ENCODE data around the gene MPL. TPM values are rescaled to one million over a fixed set of nuclear protein-coding genes. Genes with fewer than 3 reads are reported as not detected.

Gene MPL
- total RNA-seq, 2 donors from 2014 or later: 0.39 TPM; not detected in 1

DNA sequence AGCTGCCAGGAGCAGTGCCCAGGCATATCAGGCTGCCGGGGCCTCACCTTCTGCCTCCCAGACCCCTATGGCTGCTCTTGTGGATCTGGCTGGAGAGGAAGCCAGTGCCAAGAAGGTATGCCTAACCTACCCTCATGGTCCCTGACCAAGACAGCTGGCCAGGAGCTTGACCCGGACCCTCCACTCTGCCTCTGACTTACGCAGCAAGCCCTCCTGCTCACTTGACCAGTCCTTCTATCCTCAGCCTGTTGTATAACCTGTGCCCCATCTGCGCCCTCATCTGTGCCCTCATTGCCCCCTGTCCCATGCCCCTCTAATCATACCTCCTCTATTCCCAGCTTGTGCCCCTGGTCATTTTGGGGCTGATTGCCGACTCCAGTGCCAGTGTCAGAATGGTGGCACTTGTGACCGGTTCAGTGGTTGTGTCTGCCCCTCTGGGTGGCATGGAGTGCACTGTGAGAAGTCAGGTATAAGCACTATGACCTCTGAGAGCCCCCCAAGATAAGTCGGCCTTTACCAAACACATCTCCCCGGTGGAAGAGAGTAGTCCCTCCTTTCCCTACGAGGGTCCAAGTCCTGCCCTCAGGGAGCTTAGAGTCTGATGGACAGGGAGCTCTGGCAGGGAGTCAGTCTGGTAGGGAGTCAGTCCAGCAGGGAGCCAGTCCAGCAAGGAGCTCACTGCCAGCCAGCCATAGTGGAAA, 30.0 kb upstream of the MPL start:
- TF ChIP-seq, protein P1, sequence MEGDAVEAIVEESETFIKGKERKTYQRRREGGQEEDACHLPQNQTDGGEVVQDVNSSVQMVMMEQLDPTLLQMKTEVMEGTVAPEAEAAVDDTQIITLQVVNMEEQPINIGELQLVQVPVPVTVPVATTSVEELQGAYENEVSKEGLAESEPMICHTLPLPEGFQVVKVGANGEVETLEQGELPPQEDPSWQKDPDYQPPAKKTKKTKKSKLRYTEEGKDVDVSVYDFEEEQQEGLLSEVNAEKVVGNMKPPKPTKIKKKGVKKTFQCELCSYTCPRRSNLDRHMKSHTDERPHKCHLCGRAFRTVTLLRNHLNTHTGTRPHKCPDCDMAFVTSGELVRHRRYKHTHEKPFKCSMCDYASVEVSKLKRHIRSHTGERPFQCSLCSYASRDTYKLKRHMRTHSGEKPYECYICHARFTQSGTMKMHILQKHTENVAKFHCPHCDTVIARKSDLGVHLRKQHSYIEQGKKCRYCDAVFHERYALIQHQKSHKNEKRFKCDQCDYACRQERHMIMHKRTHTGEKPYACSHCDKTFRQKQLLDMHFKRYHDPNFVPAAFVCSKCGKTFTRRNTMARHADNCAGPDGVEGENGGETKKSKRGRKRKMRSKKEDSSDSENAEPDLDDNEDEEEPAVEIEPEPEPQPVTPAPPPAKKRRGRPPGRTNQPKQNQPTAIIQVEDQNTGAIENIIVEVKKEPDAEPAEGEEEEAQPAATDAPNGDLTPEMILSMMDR (IDR thresholded peaks at IDR 0.05): no peak
- Histone ChIP-seq H3K36me3 (no peaks in the 10 kb centered on the region), H3K9me3 (no peaks in the 10 kb centered on the region), H3K27me3 (no peaks in the 10 kb centered on the region), H3K27ac (no peak overlapping the region), H3K4me3 (no peak overlapping the region), H3K4me1 (peaks cover 0 to 40% of the 10 kb centered on the region in 2 donors)
- no peak for DNase-seq (ENCODE audit: low spot score)

GRCh38 chr1:43308635-43309404, 28.8 kb upstream of the MPL start:
- Histone ChIP-seq H3K9me3 (no peaks in the 10 kb centered on the region), H3K36me3 (no peaks in the 10 kb centered on the region), H3K4me3 (no peak overlapping the region), H3K4me1 (peaks cover 0 to 28% of the 10 kb centered on the region in 2 donors), H3K27ac (no peak overlapping the region), H3K27me3 (no peaks in the 10 kb centered on the region)
- TF ChIP-seq, protein P1 (IDR thresholded peaks at IDR 0.05): no peak
- DNase-seq (ENCODE audit: low spot score): no peak

DNA sequence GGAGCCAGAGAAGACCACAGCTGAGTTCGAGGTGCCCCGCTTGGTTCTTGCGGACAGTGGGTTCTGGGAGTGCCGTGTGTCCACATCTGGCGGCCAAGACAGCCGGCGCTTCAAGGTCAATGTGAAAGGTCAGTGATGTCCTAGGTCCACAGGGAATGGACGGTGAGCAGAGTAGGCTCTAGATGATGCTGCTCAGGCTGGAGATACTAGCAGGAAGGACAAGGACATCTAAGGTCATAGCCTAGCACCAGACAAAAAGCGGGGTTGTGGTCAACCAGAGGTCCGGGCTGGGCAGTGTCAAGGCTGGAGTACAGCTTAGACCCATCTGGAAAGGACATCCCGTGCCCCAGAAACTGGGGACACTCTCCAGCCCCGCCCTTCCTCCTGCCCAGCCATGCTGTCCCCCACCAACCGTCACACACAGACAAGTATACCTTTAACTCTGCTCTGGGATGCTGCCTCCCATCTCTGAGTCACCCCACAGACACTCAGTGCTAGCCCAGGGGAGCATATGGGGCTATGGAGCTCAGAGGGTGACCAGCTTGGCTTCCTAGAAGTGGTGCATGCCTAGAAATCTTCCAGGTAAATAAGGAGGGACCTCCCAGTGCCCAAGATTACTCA, 28.1 kb upstream of the MPL start:
- H3K9me3 ChIP-seq: no peaks in the 10 kb centered on the region
- H3K27me3 ChIP-seq: no peaks in the 10 kb centered on the region
- no peak overlapping the region for H3K4me3 ChIP-seq
- TF ChIP-seq, protein P1 (IDR thresholded peaks at IDR 0.05): no peak
- H3K36me3 ChIP-seq: no peaks in the 10 kb centered on the region
- H3K27ac ChIP-seq: no peak overlapping the region
- DNase-seq (ENCODE audit: low spot score): no peak
- H3K4me1 ChIP-seq: peaks cover 0 to 21% of the 10 kb centered on the region in 2 donors

- peaks cover 0 to 10% of the 10 kb centered on the region in 2 donors for H3K4me1 ChIP-seq
- no peak overlapping the region for H3K4me3 ChIP-seq
- H3K36me3 ChIP-seq: no peaks in the 10 kb centered on the region
- TF ChIP-seq, protein P1 (IDR thresholded peaks at IDR 0.05): no peak
- DNase-seq (ENCODE audit: low spot score): no peak
- no peak overlapping the region for H3K27ac ChIP-seq
- no peaks in the 10 kb centered on the region for H3K27me3 ChIP-seq
- no peaks in the 10 kb centered on the region for H3K9me3 ChIP-seq
Measured at GRCh38 chr1:43311521-43311920, 26.1 kb upstream of the MPL start.

DNA sequence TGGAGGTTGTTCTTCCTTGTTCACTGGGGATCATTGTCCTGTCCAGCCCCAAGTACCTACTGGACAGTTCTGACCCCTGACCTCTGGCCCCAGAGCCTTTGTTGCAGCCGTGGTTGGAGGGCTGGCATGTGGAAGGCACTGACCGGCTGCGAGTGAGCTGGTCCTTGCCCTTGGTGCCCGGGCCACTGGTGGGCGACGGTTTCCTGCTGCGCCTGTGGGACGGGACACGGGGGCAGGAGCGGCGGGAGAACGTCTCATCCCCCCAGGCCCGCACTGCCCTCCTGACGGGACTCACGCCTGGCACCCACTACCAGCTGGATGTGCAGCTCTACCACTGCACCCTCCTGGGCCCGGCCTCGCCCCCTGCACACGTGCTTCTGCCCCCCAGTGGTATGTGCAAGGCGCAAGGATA, 25.4 kb upstream of the MPL start:
- no peak overlapping the region for H3K4me3 ChIP-seq
- H3K27ac ChIP-seq: no peak overlapping the region
- TF ChIP-seq, protein P1 (IDR thresholded peaks at IDR 0.05): no peak
- no peak for DNase-seq (ENCODE audit: low spot score)
- H3K27me3 ChIP-seq: no peaks in the 10 kb centered on the region
- no peaks in the 10 kb centered on the region for H3K9me3 ChIP-seq
- no peaks in the 10 kb centered on the region for H3K36me3 ChIP-seq
- H3K4me1 ChIP-seq: peaks cover 0 to 3% of the 10 kb centered on the region in 2 donors

Data from right atrium auricular region (tissue), 2 donors.